T-helper 9 cell (primary cell): ENCODE results near the gene ZNF430.
"Not testable (repeated sequence)": the region's sequence is repeated elsewhere in the genome, so short reads cannot be mapped to it uniquely, and the experiment has no call there.

Source experiments
- DNase-seq: peaks from one replicate; pipeline ENCODE4 v3.0.0-alpha.2; 2020
- total RNA-seq, 2 donors: gene quantifications; one replicate each; lab custom pipeline; 2026; lab: John Stamatoyannopoulos, UW

ZNF430 gene
- total RNA-seq, result 54.3 to 74.4 reads per million in 2 donors

- peak; percentile 85 for DNase-seq
Measured at GRCh38 chr19:21020298-21021227, at the start of gene ZNF430. TSS of gene ZNF430 (plus strand) at chr19:21020657. CDS start at chr19:21020801, 144 bp downstream.

DNA sequence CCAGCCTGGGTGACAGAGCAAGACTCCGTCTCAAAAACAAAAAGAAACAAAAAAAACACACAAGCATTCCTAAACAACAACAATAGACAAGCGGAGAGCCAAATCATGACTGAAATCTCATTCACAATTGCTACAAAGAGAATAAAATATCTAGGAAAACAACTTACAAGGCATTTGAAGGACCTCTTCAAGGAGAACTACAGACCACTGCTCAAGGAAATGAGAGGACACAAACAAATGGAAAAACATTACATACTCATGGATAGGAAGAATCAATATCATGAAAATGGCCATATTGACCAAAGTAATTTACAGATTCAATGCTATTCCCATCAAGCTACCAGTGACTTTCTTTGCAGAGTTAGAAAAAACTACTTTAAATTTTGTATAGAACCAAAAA lies 27.7 kb upstream of the ZNF430 start:
- not testable (repeated sequence) for DNase-seq

GRCh38 chr19:20999731-21000352 lies 20.6 kb upstream of the ZNF430 start:
- peak; percentile 73 for DNase-seq

DNA sequence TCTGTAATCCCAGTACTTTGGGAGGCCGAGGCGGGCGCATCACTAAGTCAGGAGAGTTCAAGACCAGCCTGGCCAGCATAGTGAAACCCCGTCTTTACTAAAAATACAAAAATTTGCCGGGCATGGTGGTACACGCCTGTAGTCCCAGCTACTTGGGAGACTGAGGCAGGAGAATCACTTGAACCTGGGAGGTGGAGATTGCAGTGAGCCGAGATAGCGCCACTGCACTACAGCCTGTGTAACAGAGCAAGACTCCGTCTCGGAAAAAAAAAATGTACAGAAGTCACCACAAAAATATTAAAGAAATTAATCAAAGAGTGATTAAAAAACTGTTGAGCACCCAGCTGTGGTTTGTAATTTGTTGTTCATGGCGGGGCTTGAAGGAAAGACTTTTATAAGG lies 781 bp downstream of the ZNF430 start:
- not testable (repeated sequence) for DNase-seq

GRCh38 chr19:21022996-21023395 lies 2.5 kb downstream of the ZNF430 start:
- no peak for DNase-seq

DNA sequence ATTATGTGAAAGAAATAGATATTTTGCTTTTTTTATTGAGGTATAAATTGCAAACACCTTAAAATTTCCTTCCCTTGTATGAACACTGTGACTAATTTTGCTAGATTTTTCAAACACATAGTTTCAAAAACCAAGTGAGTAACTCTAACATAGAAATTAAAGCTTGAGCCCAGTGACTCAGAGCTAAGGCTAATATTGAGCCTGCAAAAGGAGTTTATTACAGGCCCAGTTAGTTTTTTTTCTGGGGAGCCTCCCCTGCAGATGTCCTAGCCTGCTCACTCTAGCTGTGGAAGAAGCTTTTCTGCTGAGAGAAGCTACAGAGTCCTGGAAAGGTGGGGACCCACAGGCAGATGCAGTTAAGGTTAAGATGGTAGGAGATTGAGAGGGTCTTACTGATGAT lies 3.4 kb downstream of the ZNF430 start:
- no peak for DNase-seq

DNA sequence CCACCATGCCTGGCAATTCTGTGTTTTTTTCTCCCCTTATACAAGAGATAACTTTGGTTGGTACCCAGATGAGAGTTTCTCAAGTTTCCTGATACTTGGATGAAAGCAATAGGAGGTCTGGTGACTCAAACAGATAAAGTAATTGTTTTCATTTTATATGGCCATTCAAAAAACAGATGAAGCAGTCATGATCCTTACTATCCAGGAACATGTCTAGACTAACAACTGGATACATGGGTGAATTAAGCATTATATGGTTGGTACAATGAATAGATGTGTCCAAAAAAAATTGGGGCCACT lies 8.5 kb downstream of the ZNF430 start:
- no peak for DNase-seq

DNA sequence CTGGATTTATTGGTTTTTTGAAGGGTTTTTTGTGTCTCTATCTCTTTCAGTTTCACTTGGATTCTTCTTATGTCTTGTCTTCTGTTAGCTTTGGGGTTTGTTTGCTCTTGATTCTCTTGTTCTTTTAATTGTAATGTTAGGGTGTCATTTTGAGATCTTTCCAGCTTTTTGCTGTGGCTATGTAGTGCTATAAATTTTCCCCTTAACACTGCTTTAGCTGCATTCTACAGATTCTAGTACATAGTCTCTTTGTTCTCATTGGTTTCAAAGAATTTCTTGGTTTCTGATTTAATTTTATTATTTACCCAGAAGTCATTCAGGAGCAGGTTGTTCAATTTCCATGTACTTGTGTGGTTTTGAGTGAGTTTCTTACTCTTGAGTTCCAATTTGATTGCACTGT lies 24.6 kb downstream of the ZNF430 start:
- DNase-seq, result no peak

GRCh38 chr19:21046489-21046888 lies 26.0 kb downstream of the ZNF430 start:
- DNase-seq, result no peak

DNA sequence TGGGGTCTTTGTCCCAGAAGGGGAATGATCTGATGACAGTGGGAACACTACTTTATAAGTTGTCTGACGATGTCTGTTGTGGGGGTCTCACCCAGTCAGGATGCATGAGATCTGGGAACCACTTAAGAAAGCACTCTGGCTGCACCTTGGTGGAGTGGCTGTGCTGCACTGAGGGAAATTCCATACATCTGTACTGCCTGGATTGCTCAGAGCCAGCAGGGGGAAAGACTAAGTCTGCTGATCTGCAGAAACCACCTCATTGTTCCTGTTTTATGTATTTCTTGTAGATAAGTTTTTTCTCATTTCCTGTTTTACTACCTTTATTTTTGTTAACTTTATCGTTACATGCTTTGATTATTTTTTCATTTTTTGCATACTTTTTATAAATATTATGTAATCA lies 27.3 kb downstream of the ZNF430 start:
- no peak for DNase-seq

DNA sequence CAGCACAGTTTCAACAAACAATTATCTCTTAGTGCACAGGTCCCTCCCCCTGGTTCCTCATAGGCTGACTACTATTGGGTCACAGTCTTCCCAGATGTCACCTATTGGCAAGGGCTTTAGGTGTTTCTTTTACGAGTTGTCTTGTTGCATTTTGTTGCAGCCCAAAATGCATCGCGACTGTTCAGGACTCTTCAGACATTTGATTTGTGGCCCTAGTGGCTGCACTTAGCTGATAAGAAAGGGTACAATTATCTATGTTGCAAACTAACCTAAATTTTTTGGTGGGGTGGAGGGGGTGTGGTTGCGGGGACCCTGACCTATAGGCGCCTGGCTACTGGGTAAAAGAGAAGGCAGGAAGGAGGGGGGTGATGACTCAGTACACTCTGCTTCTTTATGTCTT lies 32.4 kb downstream of the ZNF430 start:
- DNase-seq, result no peak

- no peak for DNase-seq
Measured at GRCh38 chr19:21065336-21065735, 44.9 kb downstream of the ZNF430 start.

GRCh38 chr19:21082011-21082975 lies 61.8 kb downstream of the ZNF430 start, which contains the start of gene ZNF714:
TSS of gene ZNF714 (plus strand) at chr19:21082203. CDS start at chr19:21098269, 16,066 bp downstream.
- DNase-seq, result peak; percentile 64

- DNase-seq, result no peak
Measured at GRCh38 chr19:21084343-21084742, 63.9 kb downstream of the ZNF430 start.

DNA sequence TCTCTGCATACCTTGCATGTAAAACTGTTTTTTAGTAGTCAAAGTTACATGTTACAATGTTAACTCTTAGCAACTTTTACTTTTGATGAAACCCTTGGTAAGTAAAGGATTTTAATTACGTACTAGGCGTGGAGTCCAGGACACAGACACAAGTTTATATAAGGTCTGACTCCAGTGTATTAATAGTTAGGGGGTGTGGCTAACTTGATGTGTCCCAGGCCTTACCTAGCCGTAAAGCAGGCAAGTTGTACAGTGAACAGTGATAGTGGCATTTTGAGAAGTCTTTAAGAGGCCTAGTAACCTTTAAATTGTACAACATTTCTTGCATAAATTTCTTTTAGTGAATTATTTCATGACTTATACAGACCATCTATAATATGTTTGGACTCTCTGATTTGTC lies 67.4 kb downstream of the ZNF430 start:
- DNase-seq, result no peak

DNA sequence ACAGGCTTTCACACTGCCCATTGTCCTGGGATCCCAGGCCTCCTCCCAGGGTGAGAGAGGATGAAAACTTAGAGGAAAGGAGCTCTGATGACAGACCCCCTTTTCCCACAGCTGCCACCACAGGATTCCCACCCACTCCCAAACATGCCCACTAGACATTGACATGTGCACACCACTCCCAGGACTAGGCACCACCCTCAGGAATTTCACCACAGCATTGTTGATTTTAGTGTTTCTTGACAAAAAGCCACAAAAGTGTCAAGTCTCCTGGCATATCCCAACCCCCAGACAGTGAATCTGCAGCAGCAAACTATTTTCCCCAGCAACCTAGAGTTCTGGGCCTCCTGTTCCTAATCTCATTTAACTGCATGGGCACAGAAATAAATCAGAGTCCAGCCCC lies 71.7 kb downstream of the ZNF430 start:
- DNase-seq, result no peak

- DNase-seq, result no peak
Measured at GRCh38 chr19:21094347-21095025, 74.0 kb downstream of the ZNF430 start.

- DNase-seq, result no peak
Measured at GRCh38 chr19:21098291-21098690, 77.8 kb downstream of the ZNF430 start.

DNA sequence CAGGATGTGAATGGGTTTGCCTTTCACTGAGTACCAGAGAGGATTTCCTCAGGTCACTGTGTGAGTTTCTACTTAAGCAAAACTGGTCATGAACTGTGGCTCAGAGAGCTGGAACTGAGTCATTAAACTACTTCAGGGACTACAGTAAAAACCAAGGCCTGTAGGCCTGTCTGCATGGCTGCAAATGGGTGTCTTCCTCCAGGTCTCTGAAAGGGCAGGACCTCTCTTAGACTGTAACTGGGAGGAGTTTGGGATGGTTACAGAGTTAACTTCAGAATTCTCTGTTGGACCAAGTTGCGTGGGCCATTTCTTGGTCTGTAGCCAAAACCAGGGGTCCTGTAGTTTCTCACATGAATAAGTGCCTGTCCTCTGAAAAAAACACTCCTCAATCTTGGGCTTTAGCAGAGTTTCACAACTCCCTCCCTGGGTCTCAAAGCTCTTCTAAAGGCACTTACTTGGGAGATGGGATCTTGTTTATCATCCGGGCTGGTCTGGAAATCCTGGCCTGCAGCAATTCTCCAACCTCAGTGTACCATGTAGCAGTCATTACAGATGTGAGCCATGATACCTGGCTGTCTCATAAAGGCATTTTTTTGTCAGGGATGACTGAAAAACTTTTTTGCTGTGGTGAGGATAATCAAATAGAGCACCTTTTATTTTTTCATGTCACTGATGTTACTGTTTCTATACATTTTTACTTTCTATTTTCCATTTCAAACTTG lies 81.2 kb downstream of the ZNF430 start:
- DNase-seq, result no peak

DNA sequence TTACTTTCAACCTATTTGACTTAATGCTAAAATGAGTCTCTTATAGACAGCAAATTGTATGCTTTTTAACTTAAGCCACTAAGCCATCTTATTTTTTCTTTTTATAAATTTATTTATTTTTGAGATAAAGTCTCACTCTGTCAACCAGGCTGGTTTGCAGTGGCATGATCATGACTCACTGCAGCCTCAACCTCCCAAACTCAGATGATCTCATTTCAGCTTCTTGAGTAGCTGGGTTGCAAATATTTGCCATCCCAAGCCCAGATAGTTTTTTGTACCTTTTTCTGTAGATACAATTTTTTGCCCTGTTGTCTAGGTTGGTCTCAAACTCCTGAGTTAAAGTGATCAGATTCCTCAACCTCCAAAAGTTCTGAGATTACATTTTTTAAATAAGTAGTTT lies 88.7 kb downstream of the ZNF430 start:
- DNase-seq, result no peak
